ENCODE data around the gene GFRA1.

Gene GFRA1

DNA sequence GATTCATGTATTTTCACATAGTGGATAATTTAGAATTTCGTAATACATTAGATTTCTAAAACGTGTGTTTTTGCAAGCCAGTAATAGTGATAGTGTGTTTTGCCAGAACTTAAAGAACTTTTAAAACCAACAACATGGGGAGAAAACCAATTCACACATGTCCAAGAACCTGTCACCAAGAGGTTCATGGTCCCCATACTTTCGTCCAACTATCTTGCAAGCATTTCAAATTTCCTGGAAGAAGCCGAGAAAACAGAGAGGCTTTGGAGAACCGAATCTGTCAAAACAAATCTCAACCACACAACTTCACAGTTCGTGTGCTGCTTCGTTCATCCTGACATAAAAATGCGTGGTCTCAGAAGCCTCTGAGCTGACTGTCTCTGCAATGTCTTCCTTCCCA is 31.9 kb downstream of the GFRA1 start:
- no peak for DNase-seq (ENCODE audit: low read depth in 2 of 2)

DNA sequence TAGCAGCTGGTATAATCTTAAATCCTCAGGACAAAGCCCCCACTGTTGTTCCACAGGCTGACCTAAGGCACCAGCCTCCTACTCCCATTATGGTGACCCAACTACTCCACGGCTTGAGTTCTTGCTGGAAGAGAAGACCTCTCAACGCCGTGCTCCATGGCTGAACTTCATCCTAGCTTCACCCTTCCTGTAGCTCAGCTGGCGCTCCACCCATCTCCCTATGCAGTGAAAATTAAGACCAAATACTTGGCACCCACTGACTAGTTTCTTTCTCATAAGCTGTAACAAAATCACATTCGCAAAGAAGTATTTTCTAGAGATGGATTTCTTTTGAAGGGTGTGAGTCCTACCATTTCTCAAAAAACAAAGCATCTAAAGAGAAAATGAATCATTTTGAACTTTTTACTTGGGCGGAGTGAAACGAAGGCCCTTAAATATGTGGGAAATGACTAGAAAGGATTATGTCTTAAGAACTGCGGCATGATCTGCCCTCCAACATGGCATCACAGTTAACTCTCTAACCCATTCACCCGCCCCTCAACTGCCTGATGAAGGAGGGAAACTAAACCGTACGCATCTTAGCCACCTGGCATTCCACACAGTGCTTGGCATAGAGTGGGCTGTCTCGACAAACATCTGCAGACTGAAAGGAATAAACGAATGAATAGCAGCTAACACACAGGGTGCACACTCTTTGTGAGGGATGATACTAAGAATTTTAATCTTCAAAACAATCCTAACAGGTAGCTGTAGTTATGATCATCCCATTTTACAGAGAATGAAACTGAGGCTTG is 32.7 kb downstream of the GFRA1 start:
- DNase-seq (ENCODE audit: low read depth in 2 of 2), result no peak

DNA sequence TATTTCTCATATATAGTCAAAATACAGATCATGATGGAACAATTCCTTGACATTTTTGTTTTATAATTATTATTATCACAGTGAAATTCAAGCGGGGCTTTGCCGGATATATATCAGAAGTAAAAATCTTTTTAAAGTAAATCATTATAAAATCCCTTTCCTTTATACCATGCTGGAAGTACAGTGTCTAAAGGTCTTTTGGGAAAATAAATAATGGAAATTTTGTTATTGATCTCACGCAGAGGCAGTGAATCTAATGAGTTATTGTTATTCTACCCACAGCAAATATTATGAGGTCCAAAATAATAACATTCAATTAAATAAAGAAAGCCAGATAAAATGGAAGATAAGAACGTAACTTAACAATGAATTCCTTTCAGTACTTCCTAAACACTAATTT is 33.8 kb downstream of the GFRA1 start:
- DNase-seq (ENCODE audit: low read depth in 2 of 2), result no peak

DNA sequence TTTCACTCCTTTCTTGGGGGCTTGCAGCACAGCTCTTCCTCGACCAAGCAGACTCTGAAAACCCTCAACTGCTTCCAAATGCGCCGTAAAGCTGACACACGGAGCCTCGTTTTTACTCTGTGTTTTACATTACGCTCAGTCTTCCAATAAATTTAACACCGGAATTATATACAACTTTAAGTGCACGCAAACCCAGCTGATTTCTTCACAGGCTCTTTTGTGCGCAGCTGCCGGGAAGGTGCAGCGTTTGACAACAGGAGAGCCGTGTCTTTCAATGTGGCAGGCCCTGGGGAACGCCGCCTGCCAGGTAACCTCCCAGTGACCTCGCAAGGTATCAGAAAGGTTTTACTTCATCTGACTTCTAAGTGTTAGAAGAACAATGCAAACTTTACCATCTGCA is 35.0 kb downstream of the GFRA1 start:
- no peak for DNase-seq (ENCODE audit: low read depth in 2 of 2)

DNA sequence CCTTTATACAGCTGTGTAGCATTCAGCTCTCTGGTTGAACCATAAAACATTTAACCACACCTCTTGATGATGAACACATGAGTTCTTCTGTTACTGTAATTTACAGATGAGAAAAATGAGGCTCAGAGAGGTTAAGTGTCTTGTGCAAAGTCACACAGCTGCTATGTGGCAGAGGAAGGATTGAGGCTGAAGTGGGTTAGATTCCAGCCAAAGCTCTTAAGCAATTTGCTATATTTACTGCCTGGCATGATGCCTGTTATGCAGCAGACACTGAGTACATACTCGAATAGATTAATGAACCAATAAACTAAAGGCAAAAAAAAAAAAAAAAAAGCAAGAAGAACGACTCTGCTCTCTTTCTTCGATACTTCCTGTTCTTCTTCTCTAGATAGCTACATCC is 35.7 kb downstream of the GFRA1 start:
- no peak for DNase-seq (ENCODE audit: low read depth in 2 of 2)

DNA sequence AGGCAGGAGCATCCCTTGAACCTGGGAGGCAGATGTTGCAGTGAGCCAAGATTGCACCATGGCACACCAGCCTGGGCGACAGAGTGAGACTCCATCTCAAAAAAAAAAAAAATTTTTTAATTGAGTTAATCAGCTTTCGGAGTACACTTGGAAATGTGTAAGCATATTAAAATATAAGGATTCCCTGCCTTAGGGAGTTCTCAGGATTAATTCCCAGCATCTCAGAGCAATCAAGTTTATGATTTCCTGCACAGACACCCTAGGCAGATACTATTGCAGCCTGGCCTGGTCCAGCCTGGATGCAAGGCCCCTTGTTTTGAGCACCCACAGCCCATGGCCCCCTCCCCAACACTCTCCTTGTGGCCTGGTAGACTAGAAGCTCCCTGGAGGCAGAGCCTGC is 39.8 kb downstream of the GFRA1 start:
- DNase-seq (ENCODE audit: low read depth in 2 of 2), result no peak

DNA sequence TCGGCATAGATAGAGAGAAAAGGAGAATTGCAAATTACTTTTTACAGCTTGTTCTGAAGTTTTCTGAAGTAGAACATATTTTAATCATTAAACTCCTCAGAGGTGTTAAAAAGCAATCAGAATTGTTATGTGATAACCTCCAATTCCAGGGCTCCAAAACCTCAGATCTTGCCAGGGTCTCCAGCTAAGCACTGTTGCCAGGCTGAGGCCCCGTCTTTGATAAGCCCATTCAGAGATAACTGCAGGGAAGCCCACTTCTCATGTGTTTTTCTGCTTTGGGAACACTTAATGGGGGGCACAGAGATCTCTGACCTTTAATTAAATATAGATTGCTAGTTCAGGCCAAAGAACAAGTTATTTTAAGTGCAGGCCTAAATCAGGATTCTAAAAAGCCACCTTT is 40.4 kb downstream of the GFRA1 start:
- DNase-seq (ENCODE audit: low read depth in 2 of 2), result no peak

DNA sequence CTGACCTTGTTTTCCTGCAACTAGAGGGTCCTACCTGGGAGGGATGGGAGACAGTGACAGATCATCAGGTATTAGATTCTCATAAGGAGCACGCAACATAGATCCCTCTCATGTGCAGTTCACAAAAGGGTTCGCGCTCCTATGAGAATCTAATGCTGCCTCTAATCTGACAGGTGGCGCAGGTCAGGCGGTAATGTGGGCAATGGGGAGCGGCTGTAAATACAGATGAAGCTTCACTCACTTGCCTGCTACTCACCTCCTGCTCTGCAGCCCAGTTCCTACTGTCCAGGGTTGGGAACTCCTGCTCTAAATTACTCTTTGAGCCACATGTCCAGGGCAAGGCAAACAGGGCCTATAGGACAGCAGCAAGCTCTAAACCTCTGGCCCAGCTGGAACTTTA is 46.2 kb downstream of the GFRA1 start:
- no peak for DNase-seq (ENCODE audit: low read depth in 2 of 2)

DNA sequence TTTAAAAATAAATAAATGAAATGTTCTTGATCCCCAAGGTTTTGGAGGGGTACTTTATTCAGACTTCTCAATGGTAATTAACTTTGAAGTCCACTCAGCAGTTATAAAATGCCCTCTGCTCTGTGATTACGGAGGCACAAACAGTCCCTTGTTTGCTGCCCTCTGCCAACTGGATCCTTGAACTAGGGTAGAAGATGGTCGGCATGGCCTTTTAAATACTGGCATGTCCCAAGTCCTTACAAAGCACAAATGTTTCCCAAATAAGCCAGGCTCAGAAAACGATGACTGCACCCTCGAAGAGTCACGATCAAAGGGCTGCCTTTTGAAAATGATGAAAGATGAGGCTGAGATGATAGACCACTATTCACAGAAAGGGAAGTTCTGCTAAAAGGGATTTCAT is 47.0 kb downstream of the GFRA1 start:
- DNase-seq (ENCODE audit: low read depth in 2 of 2), result no peak

DNA sequence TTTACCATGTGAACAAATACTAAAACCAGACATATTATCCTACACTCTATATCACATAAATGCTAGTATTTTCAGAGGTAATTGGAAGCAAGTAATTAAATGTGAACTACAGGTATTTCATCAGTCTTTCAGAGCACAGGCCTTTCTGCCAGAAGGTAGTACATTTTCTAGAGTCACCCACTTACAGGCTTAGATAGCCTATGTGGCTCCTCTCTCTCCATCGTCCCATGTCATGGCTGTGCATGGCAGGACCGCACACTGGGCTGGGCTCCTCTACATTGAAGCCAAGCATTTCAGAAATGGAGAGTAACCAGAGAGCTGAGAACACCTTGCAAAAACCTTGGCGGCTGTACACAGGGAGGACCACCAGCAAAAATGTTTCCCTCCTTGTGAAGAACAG is 49.7 kb downstream of the GFRA1 start:
- no peak for DNase-seq (ENCODE audit: low read depth in 2 of 2)

DNA sequence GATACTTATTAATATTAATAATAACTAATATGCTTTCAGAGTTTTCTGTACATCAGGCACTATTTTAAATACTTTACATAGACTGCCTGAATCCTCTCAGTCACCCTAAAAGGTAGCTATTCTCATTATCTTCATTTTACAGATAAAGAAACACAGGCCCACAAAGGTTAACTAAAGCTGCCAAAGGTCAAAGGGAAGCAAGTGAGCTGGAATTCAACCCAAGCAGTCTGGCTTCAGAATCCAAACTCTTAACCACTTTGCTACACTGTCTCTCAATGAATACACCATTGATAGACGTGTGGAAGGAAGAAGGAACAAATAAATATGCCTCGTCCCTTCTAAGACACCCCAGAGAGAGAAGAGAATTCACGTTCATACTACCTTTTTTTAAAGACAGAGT is 52.0 kb downstream of the GFRA1 start:
- DNase-seq (ENCODE audit: low read depth in 2 of 2), result no peak

DNA sequence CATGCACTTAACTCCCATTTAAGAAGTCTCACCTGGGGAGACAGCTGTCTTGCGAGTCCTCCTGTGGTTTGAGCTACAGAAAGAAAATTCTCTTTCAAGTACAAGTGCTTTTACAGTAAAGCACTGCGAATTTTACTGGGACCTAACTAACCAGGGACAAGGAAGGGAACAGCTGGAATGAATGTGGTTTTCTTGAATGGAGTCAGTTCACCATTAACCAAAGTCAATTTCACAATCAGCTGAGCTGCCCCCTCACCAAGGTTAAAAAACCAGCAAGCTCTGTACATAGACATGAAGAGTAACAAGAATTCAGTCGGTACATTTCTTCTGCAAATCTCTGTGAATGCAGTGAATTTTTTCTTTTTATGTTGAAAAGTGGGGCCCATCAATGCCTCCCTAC is 56.3 kb downstream of the GFRA1 start:
- no peak for DNase-seq (ENCODE audit: low read depth in 2 of 2)

DNA sequence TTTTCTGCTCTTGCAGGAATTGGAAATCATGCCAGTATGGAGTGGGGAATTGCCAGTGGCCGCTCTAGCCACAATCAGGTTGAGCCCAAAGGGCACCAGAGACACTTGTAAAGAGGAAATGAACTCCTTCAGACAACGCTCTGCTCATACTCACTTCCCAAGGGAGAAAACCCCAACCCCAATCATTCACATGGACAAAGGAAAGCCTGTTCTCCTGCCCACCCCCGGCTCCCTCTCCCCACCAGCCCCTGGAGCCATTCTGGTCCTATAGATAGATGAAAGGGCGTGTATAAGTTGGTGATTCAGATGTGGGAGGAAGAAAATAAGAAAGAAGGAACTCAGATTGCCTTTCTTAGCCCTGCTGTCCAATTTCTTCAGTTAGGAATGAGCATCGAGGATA is 57.4 kb downstream of the GFRA1 start:
- DNase-seq (ENCODE audit: low read depth in 2 of 2), result no peak

DNA sequence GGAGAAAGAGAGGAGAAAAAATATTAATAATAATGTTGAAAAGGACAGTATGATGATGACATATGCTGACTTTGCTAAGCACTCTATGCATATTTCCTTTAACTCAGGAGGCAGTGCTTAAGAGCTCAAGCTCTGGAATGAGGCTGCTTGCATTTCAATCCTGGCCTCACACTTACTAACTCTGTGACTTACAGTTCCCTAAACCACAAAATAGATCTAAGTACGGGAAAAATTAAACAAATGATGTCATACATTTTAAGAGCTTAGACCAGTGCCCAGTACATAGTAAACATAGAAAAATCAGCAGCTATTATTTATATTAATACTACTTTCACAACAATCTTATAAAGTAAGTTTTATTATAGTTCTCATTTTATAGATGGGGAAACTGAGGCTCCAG is 61.3 kb downstream of the GFRA1 start:
- DNase-seq (ENCODE audit: low read depth in 2 of 2), result no peak

DNA sequence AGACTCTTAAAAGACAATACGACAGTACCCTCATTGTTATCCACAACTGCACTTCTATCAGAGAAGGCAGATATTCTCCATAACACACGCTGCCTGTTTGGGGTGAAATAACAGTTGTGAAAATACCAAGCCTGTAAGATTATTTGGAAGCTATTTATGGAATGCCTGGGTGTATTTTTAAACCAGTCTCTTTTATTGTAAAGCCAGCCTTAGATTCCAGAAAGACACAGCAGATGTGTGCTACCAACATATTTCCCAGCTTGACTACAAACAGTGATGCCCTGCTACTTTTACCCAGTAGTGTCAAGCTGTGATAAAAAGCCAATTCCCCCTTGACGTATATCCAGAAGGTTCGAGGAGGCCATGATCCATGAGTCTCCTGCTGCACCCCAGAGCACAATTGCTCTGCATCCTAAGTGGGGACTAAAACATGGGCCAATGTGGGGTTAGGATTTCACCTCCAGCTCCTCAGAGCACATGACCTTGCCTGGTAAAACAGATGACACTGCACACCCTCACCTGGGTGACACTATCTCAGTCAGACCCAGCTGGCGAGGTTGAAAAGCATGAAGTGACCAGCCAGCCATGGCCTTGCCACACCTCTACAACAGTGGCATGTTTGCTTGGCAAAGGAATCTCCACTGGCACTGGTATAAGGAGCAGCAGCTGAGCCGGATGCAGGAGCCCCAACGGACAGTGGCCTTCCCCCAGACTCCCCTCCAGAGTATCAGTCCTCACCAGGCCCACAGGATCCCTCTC is 62.2 kb downstream of the GFRA1 start:
- DNase-seq (ENCODE audit: low read depth in 2 of 2), result no peak

DNA sequence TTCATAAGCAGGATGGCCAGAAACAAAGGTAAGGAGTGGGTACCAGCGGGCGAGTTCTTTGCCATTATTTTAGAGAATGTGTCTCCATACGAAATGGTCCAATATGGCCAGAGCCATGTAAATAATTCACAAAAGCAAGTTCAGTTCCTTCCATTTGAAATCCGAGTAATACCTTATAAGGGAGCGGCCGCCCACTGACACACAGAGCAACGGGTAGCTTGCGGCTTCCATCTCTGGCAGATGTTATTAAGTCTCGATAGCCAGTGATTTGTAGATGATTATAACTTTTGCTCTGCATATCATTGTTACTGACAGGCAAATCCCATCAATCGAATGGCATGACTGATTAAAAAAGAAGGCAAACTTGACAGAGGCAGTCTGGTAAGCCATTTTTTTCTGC is 63.2 kb downstream of the GFRA1 start:
- no peak for DNase-seq (ENCODE audit: low read depth in 2 of 2)

DNA sequence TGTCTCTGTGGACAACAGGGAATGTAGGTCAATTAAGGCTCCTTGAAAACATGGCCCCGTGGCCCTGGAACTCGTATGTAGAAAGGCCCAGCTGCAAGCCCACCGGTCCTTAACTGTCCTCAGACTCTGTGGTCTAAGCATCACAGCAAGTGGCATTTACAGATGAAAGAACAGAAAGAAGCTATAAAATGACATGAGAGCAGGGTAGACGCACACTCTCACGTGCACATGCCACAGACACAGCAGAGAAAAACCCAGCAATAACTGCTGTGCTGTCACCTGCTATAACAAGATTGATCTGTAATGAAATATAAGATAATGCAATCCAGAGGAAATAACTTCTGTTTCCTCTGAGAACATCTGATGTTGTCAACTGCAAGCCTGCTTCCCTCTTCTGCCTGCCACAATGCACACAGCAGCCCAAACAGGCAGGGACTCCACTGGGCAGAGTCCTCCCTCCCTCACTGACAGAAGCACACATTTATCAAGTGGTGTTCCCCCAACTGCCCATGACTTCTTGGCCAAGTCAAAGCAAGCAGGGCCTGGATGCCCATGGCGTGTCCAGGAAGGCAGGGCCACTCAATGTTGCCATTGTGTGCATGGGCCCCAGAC is 63.9 kb downstream of the GFRA1 start:
- no peak for DNase-seq (ENCODE audit: low read depth in 2 of 2)

DNA sequence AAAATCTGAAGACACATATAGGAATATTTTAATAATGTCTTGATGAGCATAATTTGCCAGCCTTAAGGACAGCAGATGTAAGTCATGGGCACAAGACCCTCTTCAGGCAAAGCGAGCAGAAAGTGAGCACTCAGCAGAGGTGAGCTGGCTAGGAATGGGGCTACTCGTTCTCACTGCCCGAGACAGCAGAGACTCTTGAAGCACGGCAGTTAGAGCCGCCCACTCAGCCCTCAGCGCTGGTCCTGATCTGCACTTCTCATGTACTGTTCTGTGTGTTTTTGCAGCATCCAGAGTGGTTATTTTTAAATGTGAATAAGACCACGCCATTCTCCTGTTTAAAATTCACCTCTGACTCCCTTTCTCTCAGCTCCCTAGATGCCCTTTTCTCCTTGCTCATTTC is 65.3 kb downstream of the GFRA1 start:
- no peak for DNase-seq (ENCODE audit: low read depth in 2 of 2)

DNA sequence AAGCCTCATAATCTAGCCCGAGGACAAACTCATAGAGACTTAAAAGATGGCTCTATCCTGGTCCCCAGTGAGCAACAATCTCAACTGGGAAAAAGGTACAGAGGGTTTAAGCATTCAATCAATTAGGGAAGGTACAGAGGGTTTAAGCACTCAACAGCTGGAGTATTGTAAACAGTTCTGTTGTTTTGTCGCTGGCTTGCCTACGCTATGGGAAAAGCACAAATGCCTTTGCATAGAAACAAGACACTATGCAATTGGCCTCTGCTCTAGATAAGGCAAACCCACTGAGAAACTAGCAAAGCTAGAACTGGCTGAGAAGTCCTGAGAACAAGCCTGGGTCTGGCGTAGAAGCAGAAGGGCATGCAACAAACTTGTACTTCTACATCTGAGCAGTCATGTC is 69.3 kb downstream of the GFRA1 start:
- DNase-seq (ENCODE audit: low read depth in 2 of 2), result no peak

DNA sequence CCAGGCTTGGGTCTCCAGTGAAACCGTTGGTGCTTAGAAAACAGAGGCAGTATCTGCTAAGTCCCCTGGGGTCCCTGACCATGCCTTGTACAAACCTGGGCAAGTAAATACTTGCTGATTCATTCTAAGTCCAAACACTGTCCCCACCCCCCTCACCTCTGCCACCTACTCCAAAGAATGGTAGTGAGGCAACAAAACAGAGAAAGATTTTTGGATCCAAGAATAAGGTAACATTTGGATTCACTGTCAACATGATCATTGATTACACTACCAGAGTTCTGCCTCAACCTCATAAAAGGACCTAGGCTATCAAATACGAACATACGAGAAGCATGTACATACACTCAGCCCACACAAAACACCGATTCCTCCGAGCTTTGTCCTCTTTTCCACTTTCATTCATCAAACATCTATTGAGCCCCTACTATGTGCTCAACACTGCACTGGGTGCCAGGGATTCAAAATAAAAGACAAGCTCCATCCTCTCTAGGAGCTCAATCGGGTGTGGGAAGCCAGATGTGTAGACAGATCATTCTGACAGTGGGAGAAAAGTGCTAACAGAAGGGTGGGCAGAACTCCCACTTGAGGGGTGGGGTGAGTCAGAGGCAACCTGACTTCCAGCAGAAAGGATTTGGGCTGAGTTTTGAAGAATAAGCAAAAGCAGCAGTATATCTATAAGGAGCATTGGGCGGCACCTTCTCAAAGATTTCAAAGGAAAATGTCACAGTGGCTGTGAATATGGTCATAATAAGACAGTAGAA is 71.2 kb downstream of the GFRA1 start:
- DNase-seq (ENCODE audit: low read depth in 2 of 2), result no peak

DNA sequence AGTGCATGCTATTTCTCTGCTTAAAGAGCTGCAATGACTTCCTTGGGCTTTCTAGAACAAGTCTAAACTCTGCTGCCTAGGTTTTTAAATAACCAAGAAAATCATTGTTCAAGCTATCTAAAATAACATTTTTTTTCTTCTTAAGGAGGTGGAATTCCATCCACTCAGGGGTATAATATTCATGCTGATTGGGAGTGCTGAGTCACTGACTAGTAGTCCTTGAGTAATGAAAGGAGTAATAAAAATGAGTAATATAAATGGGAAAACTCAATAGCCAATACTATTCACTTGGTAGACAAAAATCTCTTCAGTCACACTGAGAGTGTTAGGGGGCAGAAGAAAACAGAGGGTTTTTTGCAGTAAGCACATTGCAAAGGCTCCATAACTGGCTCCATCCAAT is 72.0 kb downstream of the GFRA1 start:
- no peak for DNase-seq (ENCODE audit: low read depth in 2 of 2)

DNA sequence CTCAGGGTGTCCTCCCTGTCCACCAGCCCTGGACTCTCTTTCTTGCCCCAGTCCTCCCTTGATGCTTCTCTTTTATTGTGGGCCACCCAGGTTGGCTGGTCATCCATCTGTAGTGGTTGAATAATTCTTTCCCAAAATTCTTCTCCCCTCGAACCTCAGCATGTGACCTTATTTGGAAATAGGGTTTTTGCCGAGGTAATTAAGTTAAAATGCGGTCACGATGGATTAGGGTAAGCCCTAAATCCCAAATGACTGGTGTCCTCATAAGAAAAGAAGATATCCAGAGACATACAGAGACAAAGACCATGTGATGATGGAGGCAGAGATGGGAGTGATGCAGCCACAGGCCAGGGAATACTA is 74.3 kb downstream of the GFRA1 start:
- DNase-seq (ENCODE audit: low read depth in 2 of 2), result no peak
